Right renal pelvis (tissue), 4 donors: ENCODE data around the gene OR2V1. TPM values are rescaled to one million over a fixed set of nuclear protein-coding genes. Genes with fewer than 3 reads are reported as not detected.
"Not testable (repeated sequence)": the region's sequence is repeated elsewhere in the genome, so short reads cannot be mapped to it uniquely, and the experiment has no call there.

Experiments
- DNase-seq, 4 donors: peaks; one replicate each; pipeline ENCODE4 v3.0.0-alpha.2; 2013; ENCODE audit warnings: low read depth in 4 of 4, low spot score in 3 of 4, missing footprints in 1 of 4
- polyA plus RNA-seq, 4 donors: library from polyadenylated mRNA; unstranded; fragments of 120-200 nt; gene quantifications; one replicate each; pipeline ENCODE4 v1.2.1, GENCODE V29; 2013; ENCODE audit not compliant: insufficient read length in 4 of 4

Gene OR2V1
- polyA plus RNA-seq, 4 donors, result 0.03 TPM; not detected in 3

- DNase-seq, result no peak
Observed at GRCh38 chr5:181105391-181106025, 25.5 kb downstream of the OR2V1 start.

GRCh38 chr5:181104606-181105390 is 26.2 kb downstream of the OR2V1 start:
- not testable (repeated sequence) for DNase-seq

- not testable (repeated sequence) for DNase-seq
Observed at GRCh38 chr5:181104259-181104568, 26.8 kb downstream of the OR2V1 start.

- not testable (repeated sequence) for DNase-seq
Observed at GRCh38 chr5:181101930-181102674, 28.9 kb downstream of the OR2V1 start.

GRCh38 chr5:181101030-181101641 is 29.8 kb downstream of the OR2V1 start:
- not testable (repeated sequence) for DNase-seq

GRCh38 chr5:181100121-181100875 is 30.7 kb downstream of the OR2V1 start:
- no peak for DNase-seq

- DNase-seq, result no peak
Observed at GRCh38 chr5:181099602-181100086, 31.3 kb downstream of the OR2V1 start.

- DNase-seq, result no peak
Observed at GRCh38 chr5:181098762-181099601, 32.0 kb downstream of the OR2V1 start.

- not testable (repeated sequence) for DNase-seq
Observed at GRCh38 chr5:181097759-181098491, 33.0 kb downstream of the OR2V1 start.

- DNase-seq, result not testable (repeated sequence)
Observed at GRCh38 chr5:181097383-181097753, 33.6 kb downstream of the OR2V1 start.

GRCh38 chr5:181096721-181097382 is 34.1 kb downstream of the OR2V1 start:
- not testable (repeated sequence) for DNase-seq

GRCh38 chr5:181095162-181095561 is 35.8 kb downstream of the OR2V1 start:
- not testable (repeated sequence) for DNase-seq

GRCh38 chr5:181092428-181092827 is 38.5 kb downstream of the OR2V1 start:
- no peak for DNase-seq

- no peak for DNase-seq
Observed at GRCh38 chr5:181088289-181088688, 42.7 kb downstream of the OR2V1 start.

GRCh38 chr5:181087309-181087708 is 43.7 kb downstream of the OR2V1 start:
- no peak for DNase-seq

- DNase-seq, result no peak
Observed at GRCh38 chr5:181086884-181087205, 44.1 kb downstream of the OR2V1 start.

- peak in 1 of 4 donors; percentile 40 for DNase-seq
Observed at GRCh38 chr5:181086026-181086883, 44.7 kb downstream of the OR2V1 start.
